Panc1 (cell line): ENCODE results near the gene CNGB1. TPM values are rescaled to one million over a fixed set of nuclear protein-coding genes. Genes with fewer than 3 reads are reported as not detected.
"Not testable (repeated sequence)": the region's sequence is repeated elsewhere in the genome, so short reads cannot be mapped to it uniquely, and the experiment has no call there.

ENCODE experiments used
- ATAC-seq: fragments of 200-7000 bp; cut with Tn5 transposase; 2 replicates; pipeline ENCODE4 v1.9.1; 2020; ENCODE audit warnings: mild to moderate bottlenecking, moderate library complexity
- BruUV-seq: library from RNA; stranded (reverse); fragments of 400-500 nt; replicated peaks from 2 replicates; lab custom pipeline; 2021; lab: Mats Ljungman, UMichigan
- CTCF ChIA-PET: fragments of 300-600 bp; sonication (Branson Sonifier 250); formaldehyde crosslinking; loops from one replicate; lab custom pipeline; 2022; ENCODE audit warnings: antibody characterized with exemption; lab: Charles Lee
- POLR2A ChIA-PET: fragments of 300-600 bp; sonication (Branson Sonifier 250); formaldehyde crosslinking; loops from one replicate; lab custom pipeline; 2022; ENCODE audit warnings: antibody characterized with exemption; lab: Charles Lee
- DNase-seq: peaks from one replicate; pipeline ENCODE4 v3.0.0-alpha.2; 2010; ENCODE audit warnings: low read depth, low spot score
- H3K27ac ChIP-seq: 2 replicates; pipeline ENCODE4 v1.5.1; 2011; ENCODE audit warnings: mild to moderate bottlenecking, low read length, inconsistent platforms
- H3K27me3 ChIP-seq: fragments of 200-500 bp; sonication (Bioruptor generic); 2 replicates; pipeline ENCODE4 v1.6.0; 2014; ENCODE audit warnings: low read length, inconsistent platforms; ENCODE audit not compliant: control insufficient read depth, insufficient read depth
- H3K36me3 ChIP-seq: fragments of 200-500 bp; sonication (Bioruptor generic); 2 replicates; pipeline ENCODE4 v1.5.1; 2014; ENCODE audit warnings: inconsistent platforms, mild to moderate bottlenecking, low read length, moderate library complexity; ENCODE audit not compliant: control insufficient read depth, insufficient read depth
- H3K4me1 ChIP-seq: 2 replicates; pipeline ENCODE4 v1.5.1; 2011; ENCODE audit warnings: inconsistent platforms, mild to moderate bottlenecking, low read length, moderate library complexity; ENCODE audit not compliant: control insufficient read depth, insufficient read depth
- H3K4me3 ChIP-seq, 2 experiments: 2 replicates each; pipeline ENCODE4 v1.5.1; 2011 to 2012; ENCODE audit warnings: low read depth in 2 of 2, low read length in 2 of 2, mild to moderate bottlenecking in 2 of 2, inconsistent platforms in 1 of 2, moderate library complexity in 1 of 2
- H3K9me3 ChIP-seq: fragments of 200-500 bp; sonication (Bioruptor generic); 2 replicates; pipeline ENCODE4 v1.5.1; 2014; ENCODE audit warnings: low read depth, mild to moderate bottlenecking, inconsistent platforms, low read length, moderate library complexity; ENCODE audit not compliant: control insufficient read depth, insufficient read depth
- POLR2AphosphoS5 ChIP-seq: IDR thresholded peaks from 2 replicates; pipeline ENCODE4 v1.6.1; 2012; ENCODE audit warnings: mild to moderate bottlenecking, low read depth, low read length, moderate library complexity
- SIN3A ChIP-seq: IDR thresholded peaks from 2 replicates; pipeline ENCODE4 v1.6.1; 2012; ENCODE audit warnings: low read depth, mild to moderate bottlenecking, low read length, moderate library complexity, borderline replicate concordance; ENCODE audit not compliant: insufficient read depth
- TCF7L2 ChIP-seq: IDR thresholded peaks from 2 replicates; pipeline ENCODE4 v1.6.1; 2011; ENCODE audit warnings: mild to moderate bottlenecking, low read depth, low read length, inconsistent platforms
- in situ Hi-C: cut with HindIII; loops from 2 replicates; pipeline ENCODE4 v1.10.0; 2016; ENCODE audit warnings: low sequenced_read_pairs, low pct_unique_long_range_greater_than_20kb
- intact Hi-C: fragments of 100-400 bp; cut with micrococcal nuclease; formaldehyde crosslinking; loops from one replicate; pipeline ENCODE4 v1.10.0; 2022; ENCODE audit not compliant: unreplicated experiment
- total RNA-seq: library from RNA; stranded (reverse); gene quantifications from one replicate; pipeline ENCODE4 v1.2.1, GENCODE V29; 2021; ENCODE audit not compliant: unreplicated experiment
- TF ChIP-seq, protein P1 (sequence below): fragments of 450-650 bp; IDR thresholded peaks from 2 replicates; pipeline ENCODE4 v1.5.1; 2017; ENCODE audit warnings: mild to moderate bottlenecking
- TF ChIP-seq, protein P2 (sequence below), 2 experiments: IDR thresholded peaks; 2 replicates each; pipeline ENCODE4 v1.6.1; 2011 to 2012; ENCODE audit warnings: low read depth in 2 of 2, control low read depth in 1 of 2, low read length in 1 of 2, mild to moderate bottlenecking in 1 of 2, moderate library complexity in 1 of 2; ENCODE audit not compliant: insufficient read depth in 1 of 2

The CNGB1 gene
- total RNA-seq, 1 experiment from 2014 or later, result not detected

DNA sequence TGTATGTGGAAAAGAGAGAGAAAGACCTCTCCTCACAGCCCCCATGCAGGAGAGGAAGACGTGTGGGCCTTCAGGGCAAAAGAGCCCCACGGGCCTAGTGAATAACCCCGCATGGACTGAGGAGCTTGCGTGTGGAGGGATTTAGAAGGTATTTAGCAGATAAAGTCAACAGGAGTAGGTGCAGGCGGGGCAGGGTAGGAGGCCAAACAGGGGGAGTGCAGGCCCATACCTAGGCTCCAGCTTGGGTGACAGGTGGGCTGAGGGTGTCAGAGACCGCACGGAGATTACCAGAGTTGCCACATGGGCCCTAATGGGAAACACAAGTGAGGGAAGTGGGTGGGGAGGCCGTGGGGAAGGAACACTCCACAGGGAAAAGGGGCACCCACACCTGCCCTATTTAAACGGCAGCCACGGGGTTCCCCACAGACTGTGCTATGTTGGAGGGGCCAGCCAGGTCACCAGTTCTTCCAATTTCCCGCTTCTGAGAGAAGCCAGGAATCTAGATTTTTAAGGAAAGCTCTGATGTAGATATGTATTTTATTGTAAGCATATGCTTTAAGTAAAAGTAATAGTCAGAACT, 8.2 kb upstream of the CNGB1 start:
- no peak for TF ChIP-seq SIN3A
- Histone ChIP-seq H3K4me3 (no peak overlapping the region), H3K9me3 (no peaks in the 10 kb centered on the region), H3K4me1 (no peaks in the 10 kb centered on the region), H3K36me3 (no peaks in the 10 kb centered on the region), H3K27ac (no peak overlapping the region), H3K27me3 (no peaks in the 10 kb centered on the region)
- in situ Hi-C loops (no loop called here), intact Hi-C loops (no loop called here)
- ChIA-PET POLR2A (no interaction called here), CTCF (no interaction called here)
- no TSS peak for BruUV-seq
- DNase-seq, result no peak
- no peak for ATAC-seq

DNA sequence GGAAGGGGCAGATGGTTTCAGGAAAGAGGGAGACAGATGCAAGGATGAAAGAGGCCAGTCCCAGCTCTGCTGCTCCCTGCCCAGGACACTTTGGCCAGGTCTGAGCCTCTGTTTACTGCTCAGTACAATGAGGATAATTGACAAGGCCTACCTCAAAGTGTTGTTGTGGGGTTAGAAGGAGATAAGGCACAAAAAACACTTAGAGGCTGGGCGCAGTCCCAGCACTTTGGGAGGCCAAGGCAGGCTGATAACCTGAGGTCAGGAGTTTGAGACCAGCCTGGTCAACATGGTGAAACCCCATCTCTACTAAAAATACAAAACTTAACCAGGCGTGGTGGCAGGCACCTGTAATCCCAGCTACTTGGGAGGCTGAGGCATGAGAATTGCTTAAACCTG, 7.1 kb upstream of the CNGB1 start:
- not testable (repeated sequence) for H3K4me3 ChIP-seq, H3K27ac ChIP-seq

DNA sequence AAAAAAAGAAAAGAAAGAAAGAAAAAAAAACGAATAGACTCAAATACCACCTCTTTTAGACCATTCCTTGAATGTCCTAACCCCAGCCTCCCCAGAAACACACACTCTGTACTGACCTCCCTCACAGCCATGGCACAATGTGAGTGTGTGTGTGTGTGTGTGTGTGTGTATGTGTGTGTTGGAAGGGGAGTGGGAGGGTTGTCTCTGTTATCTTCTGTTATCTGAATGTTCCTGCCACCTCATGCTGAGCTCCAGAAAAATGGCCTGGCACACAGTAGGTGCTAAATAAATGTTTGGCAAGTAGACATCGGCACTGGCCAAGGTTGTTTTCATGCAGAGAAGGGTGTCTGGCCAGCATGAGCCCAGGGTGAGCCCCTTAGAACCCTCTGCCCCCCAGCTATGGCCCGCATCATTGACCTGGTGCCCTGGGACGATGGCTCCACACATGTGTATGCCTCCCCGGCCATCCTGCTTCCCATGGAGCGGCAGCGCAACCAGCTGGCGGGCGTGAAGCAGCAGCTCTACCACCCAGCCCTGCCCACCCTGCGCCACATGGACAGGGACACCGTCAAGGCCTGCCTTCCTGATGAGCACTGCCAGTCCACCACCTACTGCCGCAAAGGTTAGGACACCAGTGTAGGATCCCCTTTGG, 6.6 kb upstream of the CNGB1 start:
- Histone ChIP-seq H3K27ac (no peak overlapping the region), H3K36me3 (no peaks in the 10 kb centered on the region), H3K4me1 (no peaks in the 10 kb centered on the region), H3K9me3 (no peaks in the 10 kb centered on the region), H3K4me3 (no peak overlapping the region), H3K27me3 (no peaks in the 10 kb centered on the region)
- ATAC-seq, result peak; percentile 84
- ChIA-PET CTCF (no interaction called here), POLR2A (no interaction called here)
- TF ChIP-seq, protein P1, sequence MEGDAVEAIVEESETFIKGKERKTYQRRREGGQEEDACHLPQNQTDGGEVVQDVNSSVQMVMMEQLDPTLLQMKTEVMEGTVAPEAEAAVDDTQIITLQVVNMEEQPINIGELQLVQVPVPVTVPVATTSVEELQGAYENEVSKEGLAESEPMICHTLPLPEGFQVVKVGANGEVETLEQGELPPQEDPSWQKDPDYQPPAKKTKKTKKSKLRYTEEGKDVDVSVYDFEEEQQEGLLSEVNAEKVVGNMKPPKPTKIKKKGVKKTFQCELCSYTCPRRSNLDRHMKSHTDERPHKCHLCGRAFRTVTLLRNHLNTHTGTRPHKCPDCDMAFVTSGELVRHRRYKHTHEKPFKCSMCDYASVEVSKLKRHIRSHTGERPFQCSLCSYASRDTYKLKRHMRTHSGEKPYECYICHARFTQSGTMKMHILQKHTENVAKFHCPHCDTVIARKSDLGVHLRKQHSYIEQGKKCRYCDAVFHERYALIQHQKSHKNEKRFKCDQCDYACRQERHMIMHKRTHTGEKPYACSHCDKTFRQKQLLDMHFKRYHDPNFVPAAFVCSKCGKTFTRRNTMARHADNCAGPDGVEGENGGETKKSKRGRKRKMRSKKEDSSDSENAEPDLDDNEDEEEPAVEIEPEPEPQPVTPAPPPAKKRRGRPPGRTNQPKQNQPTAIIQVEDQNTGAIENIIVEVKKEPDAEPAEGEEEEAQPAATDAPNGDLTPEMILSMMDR, result no peak
- no peak for TF ChIP-seq POLR2AphosphoS5
- TF ChIP-seq TCF7L2, result no peak
- no TSS peak for BruUV-seq
- DNase-seq, result no peak
- in situ Hi-C loops (no loop called here), intact Hi-C loops (no loop called here)

More for the DNA sequence above, 7.1 kb upstream of the CNGB1 start:
- BruUV-seq, intact Hi-C loops, DNase-seq, POLR2A ChIA-PET, H3K27me3 ChIP-seq, CTCF ChIA-PET, H3K4me1 ChIP-seq, ATAC-seq, H3K9me3 ChIP-seq, in situ Hi-C loops, H3K36me3 ChIP-seq: not testable (repeated sequence)

DNA sequence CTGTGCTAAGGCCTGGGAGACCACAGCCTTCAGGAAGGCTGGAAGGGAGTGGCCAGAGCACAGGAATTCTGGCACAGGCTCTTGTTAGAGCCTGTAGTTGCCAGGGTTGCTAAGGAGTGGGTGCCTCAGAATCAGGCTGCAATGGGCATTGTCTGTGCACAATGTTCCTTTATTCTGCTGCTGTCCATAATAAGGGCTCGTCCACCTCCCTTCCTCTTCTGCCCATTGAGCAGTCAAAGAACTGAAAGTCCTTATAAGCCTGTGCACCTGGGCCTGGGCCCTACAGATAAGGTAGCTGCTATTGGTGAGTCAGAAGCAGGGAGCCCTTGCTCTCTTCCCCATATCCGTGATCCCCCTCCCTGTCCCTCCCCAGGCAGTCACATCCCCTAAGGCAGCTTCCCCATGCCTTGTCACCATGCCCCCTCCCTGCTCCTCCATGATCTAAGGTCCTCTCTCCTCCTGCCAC, 5.4 kb upstream of the CNGB1 start:
- no peaks in the 10 kb centered on the region for H3K4me1 ChIP-seq
- no TSS peak for BruUV-seq
- TF ChIP-seq TCF7L2, result no peak
- no peak for TF ChIP-seq SIN3A
- no peak for TF ChIP-seq POLR2AphosphoS5
- TF ChIP-seq, protein P1, result no peak
- TF ChIP-seq, protein P2, sequence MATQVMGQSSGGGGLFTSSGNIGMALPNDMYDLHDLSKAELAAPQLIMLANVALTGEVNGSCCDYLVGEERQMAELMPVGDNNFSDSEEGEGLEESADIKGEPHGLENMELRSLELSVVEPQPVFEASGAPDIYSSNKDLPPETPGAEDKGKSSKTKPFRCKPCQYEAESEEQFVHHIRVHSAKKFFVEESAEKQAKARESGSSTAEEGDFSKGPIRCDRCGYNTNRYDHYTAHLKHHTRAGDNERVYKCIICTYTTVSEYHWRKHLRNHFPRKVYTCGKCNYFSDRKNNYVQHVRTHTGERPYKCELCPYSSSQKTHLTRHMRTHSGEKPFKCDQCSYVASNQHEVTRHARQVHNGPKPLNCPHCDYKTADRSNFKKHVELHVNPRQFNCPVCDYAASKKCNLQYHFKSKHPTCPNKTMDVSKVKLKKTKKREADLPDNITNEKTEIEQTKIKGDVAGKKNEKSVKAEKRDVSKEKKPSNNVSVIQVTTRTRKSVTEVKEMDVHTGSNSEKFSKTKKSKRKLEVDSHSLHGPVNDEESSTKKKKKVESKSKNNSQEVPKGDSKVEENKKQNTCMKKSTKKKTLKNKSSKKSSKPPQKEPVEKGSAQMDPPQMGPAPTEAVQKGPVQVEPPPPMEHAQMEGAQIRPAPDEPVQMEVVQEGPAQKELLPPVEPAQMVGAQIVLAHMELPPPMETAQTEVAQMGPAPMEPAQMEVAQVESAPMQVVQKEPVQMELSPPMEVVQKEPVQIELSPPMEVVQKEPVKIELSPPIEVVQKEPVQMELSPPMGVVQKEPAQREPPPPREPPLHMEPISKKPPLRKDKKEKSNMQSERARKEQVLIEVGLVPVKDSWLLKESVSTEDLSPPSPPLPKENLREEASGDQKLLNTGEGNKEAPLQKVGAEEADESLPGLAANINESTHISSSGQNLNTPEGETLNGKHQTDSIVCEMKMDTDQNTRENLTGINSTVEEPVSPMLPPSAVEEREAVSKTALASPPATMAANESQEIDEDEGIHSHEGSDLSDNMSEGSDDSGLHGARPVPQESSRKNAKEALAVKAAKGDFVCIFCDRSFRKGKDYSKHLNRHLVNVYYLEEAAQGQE (IDR thresholded peaks at IDR 0.05; ENCODE audit: insufficient read depth in 1 of 2, low read depth in 2 of 2, low read length in 1 of 2), result no peak
- ChIA-PET POLR2A (no interaction called here), CTCF (no interaction called here)
- no peaks in the 10 kb centered on the region for H3K9me3 ChIP-seq
- intact Hi-C loops (no loop called here), in situ Hi-C loops (no loop called here)
- H3K27ac ChIP-seq, result no peak overlapping the region
- DNase-seq, result no peak
- H3K27me3 ChIP-seq, result no peaks in the 10 kb centered on the region
- H3K4me3 ChIP-seq, result no peak overlapping the region
- H3K36me3 ChIP-seq, result no peaks in the 10 kb centered on the region
- ATAC-seq, result no peak
